DMS 273 treated with DMSO at 0.1 percent for 48 hours (cell line): Measurements from ENCODE around the gene CLNK.

Source experiments
- DNase-seq: peaks from one replicate; lab custom pipeline; 2025; lab: John Stamatoyannopoulos, UW

Gene CLNK

DNA sequence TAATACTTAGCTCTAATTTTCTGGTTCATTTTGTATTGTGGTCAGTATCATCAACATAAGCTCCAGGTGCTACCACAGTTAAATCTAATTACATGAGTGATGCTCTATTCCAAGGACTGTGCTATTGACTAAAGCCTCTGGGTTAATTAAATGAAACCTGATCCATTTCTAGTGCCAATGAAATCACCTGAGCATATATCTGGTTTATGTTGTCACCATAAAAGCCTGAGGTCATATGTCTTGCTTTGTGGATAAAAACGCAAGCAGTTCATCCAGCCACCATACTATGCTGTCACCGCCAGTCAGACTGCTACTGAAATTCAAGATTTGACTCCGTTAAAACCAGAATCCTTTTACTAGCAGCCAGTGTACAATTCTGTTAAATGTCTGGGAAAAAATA lies 163.1 kb downstream of the CLNK start:
- no peak for DNase-seq

DNA sequence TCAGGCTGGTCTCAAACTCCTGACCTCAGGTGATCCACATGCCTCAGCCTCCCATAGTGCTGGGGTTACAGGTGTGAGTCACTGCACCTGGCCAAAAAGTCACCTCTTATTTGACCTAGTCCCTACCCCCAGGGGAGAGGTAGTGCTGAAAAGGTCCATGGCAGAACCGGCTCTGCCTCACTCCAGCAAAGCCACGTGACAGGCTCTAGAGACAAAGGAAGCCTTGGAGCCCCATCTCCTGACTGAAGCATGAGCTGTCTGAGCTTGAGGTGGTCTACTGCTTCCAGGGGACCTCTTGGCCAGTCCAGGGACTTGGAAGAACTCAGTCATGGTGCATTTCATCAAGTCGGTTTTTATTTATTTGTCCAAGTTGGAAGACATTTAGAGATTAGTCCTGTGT lies 174.8 kb downstream of the CLNK start:
- no peak for DNase-seq

DNA sequence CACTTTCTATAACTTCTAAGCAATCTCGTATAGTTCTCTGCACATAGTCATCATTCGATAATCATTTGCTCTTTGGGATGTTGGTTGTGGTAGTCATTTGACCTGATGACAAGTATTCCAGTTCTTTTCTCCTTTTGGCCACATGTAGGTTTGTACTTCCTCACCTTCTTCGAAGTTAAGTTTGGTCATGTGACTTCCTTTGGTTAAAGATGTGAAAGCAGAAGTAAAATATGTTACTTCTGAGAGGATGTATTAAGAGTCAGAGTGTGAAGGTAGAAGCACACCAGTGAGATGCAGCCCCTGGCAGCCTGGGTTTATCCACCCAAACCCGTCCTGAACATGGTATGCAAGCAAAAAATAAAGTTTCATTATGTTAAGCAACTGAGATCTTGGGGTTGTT lies 178.5 kb downstream of the CLNK start:
- no peak for DNase-seq

GRCh38 chr4:10504570-10505179 lies 179.9 kb downstream of the CLNK start:
- no peak for DNase-seq

DNA sequence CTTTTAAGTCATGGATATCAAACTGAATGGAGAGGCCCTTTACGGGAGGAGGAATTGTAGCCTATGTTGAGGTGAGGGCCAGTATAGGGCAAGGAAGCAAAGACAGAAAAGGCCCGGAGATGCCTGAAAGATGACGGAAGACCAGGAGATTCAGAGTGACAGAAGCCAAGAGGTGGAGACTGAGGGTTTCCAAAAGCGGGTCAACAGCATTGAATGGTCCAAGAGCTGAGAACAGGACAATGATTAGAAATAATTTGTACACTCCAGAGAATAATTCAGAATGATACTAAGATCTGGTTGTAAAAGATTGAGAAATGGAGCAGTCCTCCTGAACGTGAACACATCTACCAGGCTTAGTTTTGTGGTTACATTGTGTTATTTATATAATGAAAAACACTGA lies 181.9 kb downstream of the CLNK start:
- DNase-seq: no peak

GRCh38 chr4:10500776-10501175 lies 183.8 kb downstream of the CLNK start:
- DNase-seq: no peak

DNA sequence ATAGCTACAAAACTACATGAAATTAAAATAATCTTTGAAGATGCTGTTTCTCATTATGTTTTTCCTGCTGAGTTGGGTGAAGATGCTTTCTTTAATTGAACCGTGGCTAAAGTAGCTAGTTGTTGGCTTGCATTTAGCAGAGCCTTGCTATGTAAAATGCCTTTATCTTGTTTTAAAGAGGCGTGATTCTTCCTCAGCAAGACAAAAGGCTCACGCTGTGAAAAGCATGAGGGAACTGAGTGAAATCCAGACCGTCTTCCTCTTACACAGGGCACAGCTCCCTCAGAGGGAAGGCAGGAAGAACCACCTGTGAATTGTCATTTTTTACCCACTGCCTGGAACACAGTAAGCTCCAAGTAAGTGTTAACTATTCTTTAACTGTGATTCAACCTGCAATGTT lies 188.4 kb downstream of the CLNK start:
- no peak for DNase-seq

GRCh38 chr4:10495651-10496050 lies 188.9 kb downstream of the CLNK start:
- DNase-seq: no peak

- DNase-seq: no peak
Observed at GRCh38 chr4:10492464-10492863, 192.1 kb downstream of the CLNK start.

- no peak for DNase-seq
Observed at GRCh38 chr4:10491401-10491800, 193.2 kb downstream of the CLNK start.

DNA sequence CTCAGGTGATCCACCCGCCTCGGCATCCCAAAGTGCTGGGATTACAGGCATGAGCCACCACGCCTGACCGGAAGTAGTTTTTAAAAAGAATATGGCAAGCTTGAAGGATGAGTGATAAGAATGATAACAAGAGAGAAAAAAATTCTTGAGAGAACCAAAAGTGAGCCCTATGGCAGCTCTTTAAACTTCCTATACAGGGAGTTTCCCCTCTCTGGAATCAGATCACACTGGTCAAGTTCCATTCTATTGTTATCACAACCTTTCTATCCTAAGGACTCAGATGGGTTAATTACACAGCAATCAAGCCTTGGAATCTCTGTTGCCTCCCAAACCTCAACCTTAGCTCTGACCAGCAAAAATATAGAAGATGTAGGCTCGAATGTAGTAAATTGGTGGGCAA lies 193.6 kb downstream of the CLNK start:
- DNase-seq: no peak

DNA sequence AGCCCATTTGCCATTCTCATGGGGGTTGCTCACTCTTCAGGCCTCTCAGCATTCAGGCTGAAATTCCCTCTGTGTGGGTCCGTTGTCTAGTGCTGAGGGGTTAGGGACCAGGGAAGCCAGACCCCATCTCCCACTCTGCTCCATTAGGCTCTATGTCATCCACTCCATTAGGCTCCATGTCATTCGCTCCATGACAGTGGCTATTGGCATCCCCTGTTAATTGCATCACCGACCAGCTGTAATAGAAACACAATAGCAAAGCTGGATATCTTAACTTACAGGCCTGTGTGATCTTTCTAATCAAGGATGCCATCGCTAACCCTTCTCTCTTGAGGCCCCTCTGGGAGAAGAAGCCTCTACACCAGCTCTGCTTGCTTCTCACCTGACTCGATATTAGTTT lies 201.7 kb downstream of the CLNK start:
- no peak for DNase-seq

DNA sequence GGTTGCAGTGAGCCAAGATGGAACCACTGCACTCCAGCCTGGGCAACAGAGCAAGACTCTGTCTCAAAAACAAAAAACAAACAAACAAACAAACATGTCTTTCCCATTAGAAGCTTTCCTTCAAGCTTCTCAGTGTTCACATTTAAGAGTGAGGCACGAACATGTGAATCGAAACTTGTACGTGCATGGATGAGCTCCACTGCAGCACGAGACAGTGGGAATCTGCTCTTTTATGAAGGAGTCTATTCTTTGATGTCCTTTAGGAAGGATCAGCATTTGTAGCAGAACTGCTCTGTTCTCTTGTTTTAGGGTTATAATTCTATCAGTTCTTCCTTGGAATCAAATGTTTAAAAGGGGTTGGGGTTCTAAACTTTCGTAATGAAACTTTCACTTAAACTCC lies 204.0 kb downstream of the CLNK start:
- no peak for DNase-seq

- DNase-seq: no peak
Observed at GRCh38 chr4:10478621-10479020, 205.9 kb downstream of the CLNK start.

DNA sequence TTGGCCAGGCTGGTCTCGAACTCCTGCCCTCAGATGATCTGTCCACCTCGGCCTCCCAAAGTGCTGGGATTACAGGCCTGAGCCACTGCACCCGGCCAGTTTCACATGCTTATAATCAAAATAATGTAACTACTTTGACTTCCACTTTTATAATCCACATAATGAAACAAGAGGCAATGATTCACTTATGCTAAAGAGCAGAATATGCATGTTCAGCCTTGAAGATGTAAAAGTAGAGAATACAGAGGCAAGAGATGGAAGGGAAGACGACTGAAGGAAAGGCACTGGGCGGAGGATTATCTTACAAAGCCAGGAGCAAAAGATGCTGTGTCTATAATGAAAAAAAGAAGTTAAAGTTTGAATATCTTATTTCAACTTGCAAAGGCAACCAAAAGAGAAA lies 214.1 kb downstream of the CLNK start:
- no peak for DNase-seq

- no peak for DNase-seq
Observed at GRCh38 chr4:10466161-10466560, 218.4 kb downstream of the CLNK start.

- DNase-seq: no peak
Observed at GRCh38 chr4:10462876-10463275, 221.7 kb downstream of the CLNK start.

GRCh38 chr4:10461850-10462400 lies 222.6 kb downstream of the CLNK start:
- no peak for DNase-seq

GRCh38 chr4:10461091-10461849 lies 223.3 kb downstream of the CLNK start:
- DNase-seq: no peak

GRCh38 chr4:10460313-10461047 lies 224.1 kb downstream of the CLNK start:
- no peak for DNase-seq

- DNase-seq: no peak
Observed at GRCh38 chr4:10459305-10459704, 225.3 kb downstream of the CLNK start.

DNA sequence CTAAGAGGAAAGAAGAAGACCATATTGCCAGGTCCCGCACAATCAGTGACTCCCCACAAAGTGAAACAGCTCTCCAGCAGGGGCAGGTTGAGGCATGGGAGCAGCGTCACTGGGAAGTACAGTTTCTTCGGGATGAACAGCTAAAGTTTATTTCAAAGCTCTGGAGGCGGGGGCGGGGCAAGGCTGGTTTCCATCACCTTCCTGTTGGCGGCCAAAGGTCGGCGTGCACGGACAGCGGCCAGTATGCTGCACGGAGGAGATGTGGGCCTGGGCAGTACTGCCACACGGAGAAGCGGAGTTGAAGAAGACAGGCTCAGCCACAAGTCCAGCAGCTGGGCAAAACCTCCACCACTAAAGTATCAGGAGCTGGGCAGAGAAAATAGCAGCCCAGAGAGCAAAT lies 226.4 kb downstream of the CLNK start:
- no peak for DNase-seq

GRCh38 chr4:10457255-10457801 lies 227.2 kb downstream of the CLNK start, which contains the start of gene ZNF518B:
ZNF518B (minus strand) TSS chr4:10457426; CDS start chr4:10446328, 11,098 bp downstream.
- DNase-seq: no peak
